Fibroblast of peridontal ligament (primary cell): ENCODE results near the gene GCK.
"Not testable (repeated sequence)": the region's sequence is repeated elsewhere in the genome, so short reads cannot be mapped to it uniquely, and the experiment has no call there.

ENCODE experiments used
- DNase-seq: peaks from one replicate; pipeline ENCODE4 v3.0.0-alpha.2; 2010; ENCODE audit errors: extremely low read depth

The GCK gene

GRCh38 chr7:44180631-44181030 lies 8.6 kb downstream of the GCK start:
- DNase-seq, result no peak

GRCh38 chr7:44177570-44178131 lies 11.6 kb downstream of the GCK start:
- no peak for DNase-seq

- DNase-seq, result no peak
Observed at GRCh38 chr7:44176486-44176885, 12.8 kb downstream of the GCK start.

- DNase-seq, result no peak
Observed at GRCh38 chr7:44175730-44176129, 13.5 kb downstream of the GCK start.

- DNase-seq, result not testable (repeated sequence)
Observed at GRCh38 chr7:44174694-44174948, 14.6 kb downstream of the GCK start.

DNA sequence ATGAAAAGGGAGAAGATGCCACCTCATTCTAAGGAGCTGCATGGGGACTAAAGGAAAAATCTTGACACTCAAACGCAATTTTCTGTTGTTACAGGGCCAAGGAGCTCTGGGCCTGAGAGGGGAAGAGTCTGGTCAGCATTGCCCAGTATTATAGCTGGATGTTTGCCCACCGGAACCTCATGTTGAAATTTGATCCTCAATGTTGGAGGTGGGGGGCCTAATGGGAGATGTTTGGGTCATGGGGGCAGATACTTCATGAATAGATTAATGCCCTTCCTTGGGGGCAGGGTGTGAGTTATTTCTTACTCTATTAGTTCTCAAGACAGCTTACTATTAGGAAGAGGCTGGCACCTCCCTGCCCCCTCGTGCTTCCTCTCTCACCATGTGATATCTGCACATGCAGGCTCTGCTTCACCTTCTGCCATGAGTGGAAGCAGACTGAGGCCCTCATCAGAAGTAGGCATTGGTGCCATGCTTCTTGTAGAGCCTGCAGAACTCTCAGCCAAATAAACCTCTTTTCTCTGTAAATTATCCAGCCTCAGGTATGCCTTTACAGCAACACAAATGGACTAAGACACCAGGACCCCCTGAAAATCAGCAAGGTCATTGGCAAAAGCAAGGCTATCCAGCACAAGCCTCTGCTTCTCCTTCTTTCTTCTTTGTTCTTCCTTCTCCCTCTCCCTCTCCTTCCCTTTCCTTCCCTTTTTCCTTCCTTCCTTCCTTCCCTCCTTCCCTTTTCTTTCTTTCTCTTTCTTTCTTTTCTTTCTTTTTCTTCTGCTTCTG lies 15.1 kb downstream of the GCK start:
- DNase-seq, result no peak

DNA sequence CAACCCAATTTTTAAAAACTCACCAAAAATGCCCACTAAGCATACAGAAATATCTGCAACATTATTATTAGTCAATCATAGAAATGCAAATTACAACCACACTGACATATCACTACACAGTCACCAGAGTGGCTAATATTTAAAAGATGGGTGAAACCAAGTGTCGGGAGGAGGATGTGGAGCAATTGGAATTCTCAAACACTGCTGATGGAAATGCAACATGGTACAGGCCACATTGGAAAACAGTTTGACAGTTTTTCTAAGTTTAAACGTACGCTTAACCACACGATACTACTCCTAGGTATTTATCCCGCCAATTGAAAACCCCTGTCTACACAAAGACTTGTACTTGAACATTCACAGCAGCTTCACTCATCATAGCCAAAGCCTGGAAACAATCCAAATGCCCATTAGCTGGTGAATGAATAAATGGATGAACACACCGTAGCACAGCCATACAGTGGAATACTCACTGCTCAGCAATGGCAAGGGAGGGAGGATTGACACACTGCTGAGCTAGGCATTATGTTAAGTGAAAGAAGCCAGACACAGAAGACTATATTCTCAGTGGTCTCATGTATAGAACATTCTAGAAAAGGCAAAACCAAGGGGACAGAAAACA lies 16.3 kb downstream of the GCK start:
- DNase-seq, result no peak

DNA sequence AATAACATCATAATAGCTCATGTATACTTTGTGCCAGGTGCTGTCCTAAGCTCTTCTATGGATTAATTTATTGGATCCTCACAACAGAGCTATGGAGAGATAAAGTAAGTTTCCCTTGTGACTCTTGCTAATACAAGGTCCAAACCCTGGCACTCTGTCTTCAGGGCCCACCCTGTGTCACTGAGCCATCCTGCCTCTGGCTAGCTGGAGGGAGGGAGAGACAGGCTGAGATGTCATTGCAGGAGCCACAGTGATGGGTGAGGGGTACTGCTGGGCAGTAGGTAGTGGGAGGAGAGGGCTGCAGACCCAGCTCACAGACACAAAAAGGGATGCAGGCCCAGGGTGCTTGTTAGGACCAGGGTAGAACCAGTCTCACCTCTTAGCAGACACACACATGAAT lies 16.9 kb downstream of the GCK start:
- no peak for DNase-seq

DNA sequence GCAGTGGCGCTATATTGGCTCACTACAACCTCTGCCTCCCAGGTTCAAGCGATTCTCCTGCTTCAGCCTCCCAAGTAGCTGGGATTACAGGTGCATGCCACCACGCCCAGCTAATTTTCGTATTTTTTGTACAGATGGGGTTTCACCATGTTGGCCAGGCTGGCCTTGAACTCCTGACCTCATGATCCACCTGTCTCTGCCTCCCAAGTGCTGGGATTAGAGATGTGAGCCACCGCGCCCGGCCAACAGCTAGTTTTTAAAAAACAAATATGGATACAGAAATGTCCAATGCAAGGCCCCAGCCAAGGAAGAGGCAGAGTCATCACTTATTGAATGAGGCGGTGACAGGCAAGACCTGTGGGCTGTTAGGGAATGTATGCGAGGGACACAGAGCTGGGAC lies 17.3 kb downstream of the GCK start:
- not testable (repeated sequence) for DNase-seq

DNA sequence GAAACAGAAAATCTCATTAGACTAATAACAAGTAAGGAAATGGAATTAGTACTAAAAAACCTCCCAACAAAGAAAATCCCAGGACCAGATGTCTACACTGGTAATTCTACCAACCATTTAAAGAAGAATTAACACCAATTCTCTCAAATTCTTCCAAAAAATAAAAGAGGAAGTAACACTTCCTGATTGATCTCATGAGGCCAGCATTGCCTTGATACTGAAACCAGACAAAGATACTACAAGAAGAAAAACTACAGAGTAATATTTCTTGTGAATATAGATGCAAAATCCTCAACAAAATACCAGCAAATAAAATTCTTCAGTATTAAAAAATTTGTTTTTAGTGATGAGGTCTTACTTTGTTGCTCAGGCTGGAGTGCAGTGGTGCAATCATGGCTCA lies 21.3 kb downstream of the GCK start:
- no peak for DNase-seq

DNA sequence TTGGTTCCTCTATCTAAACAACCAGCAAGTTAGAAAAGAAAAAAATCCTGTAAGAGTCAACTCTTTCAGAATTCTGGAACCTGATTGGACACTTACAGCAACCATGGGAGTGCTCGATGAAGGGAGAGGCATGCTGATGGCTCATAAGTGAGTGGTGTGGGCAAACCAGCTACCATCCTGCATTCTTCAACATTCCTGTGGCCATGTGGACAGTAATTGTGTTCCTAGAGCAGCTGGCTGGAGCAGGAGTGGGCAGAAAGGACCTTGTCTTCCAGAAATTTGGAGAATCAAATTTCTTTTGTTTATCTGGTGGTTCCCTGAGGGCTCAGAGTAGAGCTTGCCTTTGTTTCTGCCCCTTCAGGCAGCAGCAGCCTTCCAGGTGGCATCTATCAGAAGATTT lies 25.6 kb downstream of the GCK start:
- peak; percentile 98 for DNase-seq

- no peak for DNase-seq
Observed at GRCh38 chr7:44162785-44163395, 26.3 kb downstream of the GCK start.

DNA sequence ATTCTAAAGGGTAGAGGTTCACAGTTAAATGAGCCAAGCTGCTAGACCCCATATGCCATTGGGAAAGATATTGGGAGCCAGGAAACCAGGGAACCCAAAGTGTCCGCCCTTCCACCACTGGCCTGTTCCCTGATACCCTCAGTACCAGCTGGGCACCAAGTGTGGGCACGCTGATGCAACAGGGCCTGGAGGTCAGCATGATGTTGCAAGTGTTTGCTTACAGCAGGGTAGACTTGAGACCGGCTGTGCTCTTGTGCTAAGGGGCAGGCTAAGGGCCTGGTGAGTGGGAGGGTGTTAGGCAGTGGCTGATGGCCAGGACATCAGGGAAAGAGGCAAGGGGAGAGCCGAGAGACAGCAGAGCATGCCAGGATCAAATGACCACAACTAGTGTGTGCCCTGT lies 27.1 kb downstream of the GCK start:
- peak; percentile 5 for DNase-seq

- DNase-seq, result no peak
Observed at GRCh38 chr7:44161371-44161770, 27.9 kb downstream of the GCK start.

DNA sequence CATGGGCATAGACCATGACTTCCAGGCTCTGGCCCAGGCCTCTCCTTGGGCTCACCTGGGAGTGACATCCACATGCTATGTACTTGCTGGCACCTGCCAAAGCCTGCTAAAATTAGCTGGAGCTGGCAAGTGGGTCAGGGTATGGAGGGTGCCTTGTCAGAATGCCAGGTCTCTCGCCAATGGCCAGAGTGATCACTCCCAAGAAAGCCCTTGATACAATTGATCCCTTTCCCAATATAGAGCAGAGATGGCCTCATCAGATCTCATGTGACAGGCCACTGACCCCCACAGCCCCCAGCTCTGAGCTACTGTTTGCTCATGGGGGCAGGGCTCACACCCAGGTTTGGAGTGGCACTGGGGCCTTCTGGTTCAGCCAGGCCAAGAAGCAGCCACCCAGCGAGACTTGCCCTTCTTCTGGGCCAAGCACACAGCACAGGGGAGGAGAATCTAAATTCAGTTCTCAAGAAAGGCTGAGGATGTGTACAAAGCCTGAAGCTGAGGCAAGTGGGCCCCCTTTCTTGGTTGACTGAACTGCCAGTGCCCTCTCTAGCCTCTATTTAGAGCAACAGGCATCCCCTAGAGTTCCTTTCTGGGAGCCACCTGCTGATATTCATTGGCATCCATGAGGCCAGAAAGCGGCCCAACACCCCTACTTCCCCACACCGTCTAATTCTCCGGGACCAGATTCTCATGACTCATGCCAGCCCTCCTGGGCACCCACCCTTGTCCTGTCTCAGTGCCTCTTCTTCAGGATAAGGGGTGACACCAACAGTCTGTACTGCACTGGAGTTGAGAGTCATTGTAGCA lies 29.2 kb downstream of the GCK start:
- DNase-seq, result no peak

GRCh38 chr7:44158873-44159631 lies 30.2 kb downstream of the GCK start:
- no peak for DNase-seq

GRCh38 chr7:44158096-44158872 lies 31.0 kb downstream of the GCK start:
- DNase-seq, result no peak

DNA sequence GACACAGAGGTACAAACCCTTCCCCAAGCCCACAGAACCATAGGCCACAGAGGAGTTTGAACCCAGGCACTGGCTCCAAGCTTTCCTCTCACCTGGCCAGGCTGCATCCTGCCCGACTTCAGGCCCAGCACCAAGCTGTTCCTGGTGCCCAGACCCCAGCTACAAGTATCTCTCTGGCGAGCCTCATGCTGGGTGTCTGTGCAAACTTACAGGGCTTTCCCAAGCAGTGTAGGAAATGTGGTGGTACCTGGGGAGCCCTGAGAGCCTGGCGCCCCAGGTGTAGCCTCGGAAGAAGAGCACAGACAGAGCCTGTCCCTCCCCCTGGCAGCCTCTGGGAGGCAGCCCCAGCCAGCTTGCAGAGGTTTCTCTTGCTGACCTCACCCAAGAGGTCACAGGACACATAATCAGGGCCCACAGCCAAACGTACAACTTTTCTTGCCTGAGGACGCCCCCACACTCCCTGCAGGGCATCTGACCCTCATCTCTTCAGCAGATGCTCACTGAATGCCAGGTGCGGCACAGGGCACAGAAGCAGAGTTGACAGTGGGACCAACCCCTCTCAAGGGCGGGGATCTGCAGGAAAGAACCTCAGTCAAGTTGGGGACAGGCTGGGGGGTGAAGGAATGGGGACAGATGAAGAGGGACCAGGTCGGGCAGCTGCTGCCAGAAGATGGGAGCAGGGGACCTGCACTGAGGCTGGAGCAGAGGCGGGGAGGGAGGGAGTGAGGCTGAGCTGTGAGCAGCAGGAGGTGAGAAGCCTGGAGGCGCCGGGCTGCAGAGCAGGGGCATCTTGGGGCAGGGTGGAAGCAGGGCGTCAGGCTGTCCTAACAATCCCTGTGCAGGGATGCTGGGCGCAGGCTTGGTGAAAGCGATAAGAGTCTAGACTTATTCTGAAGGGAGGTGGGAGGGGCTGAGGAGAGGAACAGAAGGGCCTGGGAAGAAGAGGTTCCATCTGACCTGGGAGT lies 31.8 kb downstream of the GCK start:
- DNase-seq, result no peak

GRCh38 chr7:44156453-44157010 lies 32.7 kb downstream of the GCK start:
- DNase-seq, result no peak
